CD4-positive, alpha-beta T cell treated with Interleukin-15 for 1 hour (primary cell): ENCODE data around the gene CCDC192.
"Not testable (repeated sequence)": the region's sequence is repeated elsewhere in the genome, so short reads cannot be mapped to it uniquely, and the experiment has no call there.

ENCODE experiments used
- DNase-seq: peaks from one replicate; pipeline ENCODE4 v3.0.0-alpha.2; 2020

Gene CCDC192

GRCh38 chr5:127769386-127769785 lies 66.2 kb downstream of the CCDC192 start:
- no peak for DNase-seq

GRCh38 chr5:127770272-127770671 lies 67.1 kb downstream of the CCDC192 start:
- DNase-seq = no peak

- DNase-seq = no peak
Observed at GRCh38 chr5:127772531-127772930, 69.3 kb downstream of the CCDC192 start.

GRCh38 chr5:127774221-127774620 lies 71.0 kb downstream of the CCDC192 start:
- no peak for DNase-seq

- DNase-seq = no peak
Observed at GRCh38 chr5:127776477-127776876, 73.3 kb downstream of the CCDC192 start.

GRCh38 chr5:127777957-127778356 lies 74.8 kb downstream of the CCDC192 start:
- DNase-seq = no peak

- not testable (repeated sequence) for DNase-seq
Observed at GRCh38 chr5:127782450-127782849, 79.3 kb downstream of the CCDC192 start.

- peak; percentile 20 for DNase-seq
Observed at GRCh38 chr5:127785098-127785927, 82.1 kb downstream of the CCDC192 start.

- DNase-seq = no peak
Observed at GRCh38 chr5:127791439-127791838, 88.2 kb downstream of the CCDC192 start.

- not testable (repeated sequence) for DNase-seq
Observed at GRCh38 chr5:127791908-127792307, 88.7 kb downstream of the CCDC192 start.

GRCh38 chr5:127793052-127793451 lies 89.9 kb downstream of the CCDC192 start:
- DNase-seq = no peak

GRCh38 chr5:127793879-127794278 lies 90.7 kb downstream of the CCDC192 start:
- DNase-seq = no peak

GRCh38 chr5:127796211-127796610 lies 93.0 kb downstream of the CCDC192 start:
- DNase-seq = no peak

- DNase-seq = no peak
Observed at GRCh38 chr5:127799293-127799905, 96.2 kb downstream of the CCDC192 start.

GRCh38 chr5:127801751-127802476 lies 98.7 kb downstream of the CCDC192 start:
- no peak for DNase-seq

GRCh38 chr5:127802477-127802865 lies 99.3 kb downstream of the CCDC192 start:
- no peak for DNase-seq

- no peak for DNase-seq
Observed at GRCh38 chr5:127804886-127805426, 101.8 kb downstream of the CCDC192 start.

GRCh38 chr5:127805448-127805847 lies 102.3 kb downstream of the CCDC192 start:
- DNase-seq = no peak

GRCh38 chr5:127806776-127807175 lies 103.6 kb downstream of the CCDC192 start:
- DNase-seq = no peak

- DNase-seq = no peak
Observed at GRCh38 chr5:127809533-127809932, 106.3 kb downstream of the CCDC192 start.

- no peak for DNase-seq
Observed at GRCh38 chr5:127810017-127810416, 106.8 kb downstream of the CCDC192 start.

GRCh38 chr5:127810707-127811490 lies 107.7 kb downstream of the CCDC192 start:
- DNase-seq = no peak

GRCh38 chr5:127812570-127812969 lies 109.4 kb downstream of the CCDC192 start:
- no peak for DNase-seq
